Transverse colon (tissue), 4 donors: Measurements from ENCODE around the gene HIF3A. TPM values are rescaled to one million over a fixed set of nuclear protein-coding genes. Genes with fewer than 3 reads are reported as not detected.

Source experiments
- DNase-seq: peaks from one replicate; pipeline ENCODE4 v3.0.0-alpha.2; 2019
- H3K27ac ChIP-seq, 4 donors: fragments of 200-600 bp; sonication (generic); 2 replicates each; pipeline ENCODE4 v1.5.1; 2016 to 2018; ENCODE audit warnings: inconsistent platforms in 4 of 4
- H3K27me3 ChIP-seq: fragments of 200-600 bp; sonication (generic); 2 replicates; pipeline ENCODE4 v1.5.1; 2017; ENCODE audit warnings: inconsistent platforms
- H3K36me3 ChIP-seq, 4 donors: fragments of 200-600 bp; sonication (generic); 2 replicates each; pipeline ENCODE4 v1.5.1; 2017 to 2019; ENCODE audit warnings: inconsistent platforms in 4 of 4
- H3K4me1 ChIP-seq, 4 donors: fragments of 200-600 bp; sonication (generic); 2 replicates each; pipeline ENCODE4 v1.5.1; 2017 to 2020; ENCODE audit warnings: inconsistent platforms in 4 of 4
- H3K4me3 ChIP-seq, 4 donors: fragments of 200-600 bp; sonication (generic); 1 replicate in 1 of 4; 2 replicates in 3 of 4; pipeline versions ENCODE4 v1.5.1 to v1.6.1; 2017 to 2019; ENCODE audit warnings: inconsistent platforms in 4 of 4
- H3K9me3 ChIP-seq, 2 donors: fragments of 200-600 bp; sonication (generic); 2 replicates each; pipeline ENCODE4 v1.5.1; 2017 to 2019; ENCODE audit warnings: inconsistent platforms in 2 of 2
- EP300 ChIP-seq: sonication (generic); formaldehyde crosslinking; IDR thresholded peaks from one replicate; pipeline ENCODE4 v1.6.1; 2017; ENCODE audit warnings: antibody characterized with exemption, low read depth
- POLR2A ChIP-seq: fragments of 450-650 bp; IDR thresholded peaks from one replicate; pipeline ENCODE4 v1.6.1; 2016; ENCODE audit warnings: antibody characterized with exemption, mild to moderate bottlenecking, moderate library complexity
- POLR2AphosphoS5 ChIP-seq, 3 donors: sonication (generic); formaldehyde crosslinking; IDR thresholded peaks; one replicate each; pipeline ENCODE4 v1.6.1; 2016; ENCODE audit warnings: antibody characterized with exemption in 3 of 3
- WGBS, 2 donors: methylation state at CpG; one replicate each; pipeline ENCODE4 v1.1.5; 2018; ENCODE audit warnings: low coverage in 1 of 2; 5-methylcytosine and 5-hydroxymethylcytosine counted together
- in situ Hi-C, 4 donors: fragments of 200-750 bp; cut with MboI; loops; one replicate each; pipeline versions ENCODE4 v1.15.0 to v1.15.1; 2017; ENCODE audit warnings: low sequenced_read_pairs in 3 of 4, low pct_ligation_motif_present in 1 of 4, low pct_unique_long_range_greater_than_20kb in 1 of 4
- intact Hi-C: fragments of 100-400 bp; cut with DNase I; formaldehyde crosslinking; loops from one replicate; pipeline ENCODE4 v1.15.1; 2023; ENCODE audit warnings: low total_unique reads
- total RNA-seq, 4 donors: library from RNA; depleted of rRNA; stranded (reverse); fragments of >200 nt; gene quantifications; one replicate each; pipeline ENCODE4 v1.1.0, GENCODE V29; 2016
- TF ChIP-seq, protein P1 (sequence below), 5 experiments: fragments of 200-600 bp in 3 of 5; fragments of 450-650 bp in 2 of 5; sonication (generic) in 3 of 5; IDR thresholded peaks; 1 replicate in 2 of 5; 2 replicates in 3 of 5; pipeline ENCODE4 v1.5.1; 2016 to 2017; ENCODE audit warnings: antibody characterized with exemption in 5 of 5, inconsistent platforms in 3 of 5, mild to moderate bottlenecking in 2 of 5, moderate library complexity in 1 of 5

HIF3A gene
- total RNA-seq, 4 donors from 2014 or later, result 37.7 to 227 (median 97.5) TPM

GRCh38 chr19:46299004-46299509, 2.2 kb downstream of the HIF3A start:
- no peaks in the 10 kb centered on the region for H3K36me3 ChIP-seq
- no peaks in the 10 kb centered on the region for H3K9me3 ChIP-seq
- in situ Hi-C loops (loop anchor here in 1 of 4 donors (25.0 kb wide), 1 partner anchor 188 kb away; the partner anchor contains the start of gene PNMA8B), intact Hi-C loops (no loop called here)
- H3K4me1 ChIP-seq, result peaks cover 50 to 75% (median 71%) of the 10 kb centered on the region in 4 donors
- peak; percentile 98 for DNase-seq
- H3K4me3 ChIP-seq, result peak overlapping the region in 3 of 4 donors; percentile 30 to 51 (median 36)
- peak; percentile 94 for TF ChIP-seq EP300
- TF ChIP-seq POLR2AphosphoS5 (IDR thresholded peaks at IDR 0.05), result peak; percentile 86 to 94 (median 93)
- TF ChIP-seq, protein P1, sequence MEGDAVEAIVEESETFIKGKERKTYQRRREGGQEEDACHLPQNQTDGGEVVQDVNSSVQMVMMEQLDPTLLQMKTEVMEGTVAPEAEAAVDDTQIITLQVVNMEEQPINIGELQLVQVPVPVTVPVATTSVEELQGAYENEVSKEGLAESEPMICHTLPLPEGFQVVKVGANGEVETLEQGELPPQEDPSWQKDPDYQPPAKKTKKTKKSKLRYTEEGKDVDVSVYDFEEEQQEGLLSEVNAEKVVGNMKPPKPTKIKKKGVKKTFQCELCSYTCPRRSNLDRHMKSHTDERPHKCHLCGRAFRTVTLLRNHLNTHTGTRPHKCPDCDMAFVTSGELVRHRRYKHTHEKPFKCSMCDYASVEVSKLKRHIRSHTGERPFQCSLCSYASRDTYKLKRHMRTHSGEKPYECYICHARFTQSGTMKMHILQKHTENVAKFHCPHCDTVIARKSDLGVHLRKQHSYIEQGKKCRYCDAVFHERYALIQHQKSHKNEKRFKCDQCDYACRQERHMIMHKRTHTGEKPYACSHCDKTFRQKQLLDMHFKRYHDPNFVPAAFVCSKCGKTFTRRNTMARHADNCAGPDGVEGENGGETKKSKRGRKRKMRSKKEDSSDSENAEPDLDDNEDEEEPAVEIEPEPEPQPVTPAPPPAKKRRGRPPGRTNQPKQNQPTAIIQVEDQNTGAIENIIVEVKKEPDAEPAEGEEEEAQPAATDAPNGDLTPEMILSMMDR (IDR thresholded peaks at IDR 0.05), result no peak
- H3K27ac ChIP-seq, result peak overlapping the region; percentile 88 to 95 (median 93)
- WGBS, 2 donors, result 9% methylated on average over 11 of the region's 11 CpGs; no CpG with 5 or more reads in 1 of the 2 donors
- H3K27me3 ChIP-seq, result no peaks in the 10 kb centered on the region

DNA sequence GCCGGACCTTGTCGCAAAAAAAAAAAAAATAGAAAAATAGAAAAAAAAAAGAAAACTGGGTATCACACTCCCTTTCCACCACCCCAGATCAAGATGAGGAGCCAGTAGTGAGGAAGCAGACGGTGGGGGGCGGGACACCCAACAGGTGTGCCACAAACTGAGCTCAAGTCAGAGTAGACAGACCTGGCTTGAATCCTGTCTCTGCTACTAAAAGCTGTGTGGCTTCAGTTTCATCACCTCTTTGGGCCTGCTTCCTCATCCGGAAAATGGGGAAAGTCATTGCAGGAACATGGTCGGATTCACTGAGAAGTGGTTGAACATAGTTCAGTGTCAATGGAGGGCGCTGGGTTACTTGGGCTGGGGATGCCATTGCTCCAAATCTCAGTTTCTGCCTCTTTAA, 2.9 kb downstream of the HIF3A start:
- intact Hi-C loops, result no loop called here
- H3K36me3 ChIP-seq, result no peaks in the 10 kb centered on the region
- peak overlapping the region in 3 of 4 donors; percentile 1 to 51 (median 36) for H3K4me3 ChIP-seq
- no peaks in the 10 kb centered on the region for H3K27me3 ChIP-seq
- peak overlapping the region; percentile 88 to 95 (median 93) for H3K27ac ChIP-seq
- 53% methylated on average over 3 to 7 of the region's 7 CpGs for WGBS, 2 donors
- H3K4me1 ChIP-seq, result peaks cover 50 to 79% (median 71%) of the 10 kb centered on the region in 4 donors
- DNase-seq, result peak; percentile 26
- TF ChIP-seq EP300 (no peak), POLR2AphosphoS5 (IDR thresholded peaks at IDR 0.05) (no peak), POLR2A (no peak)
- TF ChIP-seq, protein P1 (IDR thresholded peaks at IDR 0.05), result no peak
- no peaks in the 10 kb centered on the region for H3K9me3 ChIP-seq
- in situ Hi-C loops, result loop anchor here in 1 of 4 donors (25.0 kb wide), 1 partner anchor 188 kb away; the partner anchor contains the start of gene PNMA8B

- no peak for DNase-seq
- intact Hi-C loops, result no loop called here
- no peaks in the 10 kb centered on the region for H3K27me3 ChIP-seq
- TF ChIP-seq, protein P1 (IDR thresholded peaks at IDR 0.05), result no peak
- TF ChIP-seq POLR2A (no peak), EP300 (no peak), POLR2AphosphoS5 (IDR thresholded peaks at IDR 0.05) (no peak)
- peaks cover 0 to 7% (median 0%) of the 10 kb centered on the region in 4 donors for H3K36me3 ChIP-seq
- peak overlapping the region; percentile 88 to 95 (median 93) for H3K27ac ChIP-seq
- 60 to 83% methylated on average over 1 to 10 of the region's 10 CpGs for WGBS, 2 donors
- peaks cover 33 to 58% (median 49%) of the 10 kb centered on the region in 4 donors for H3K4me1 ChIP-seq
- in situ Hi-C loops, result no loop called here
- no peaks in the 10 kb centered on the region for H3K9me3 ChIP-seq
- H3K4me3 ChIP-seq, result peak overlapping the region in 1 of 4 donors; percentile 26
These were observed 6.5 kb downstream of the HIF3A start for GRCh38 chr19:46303322-46303690.

DNA sequence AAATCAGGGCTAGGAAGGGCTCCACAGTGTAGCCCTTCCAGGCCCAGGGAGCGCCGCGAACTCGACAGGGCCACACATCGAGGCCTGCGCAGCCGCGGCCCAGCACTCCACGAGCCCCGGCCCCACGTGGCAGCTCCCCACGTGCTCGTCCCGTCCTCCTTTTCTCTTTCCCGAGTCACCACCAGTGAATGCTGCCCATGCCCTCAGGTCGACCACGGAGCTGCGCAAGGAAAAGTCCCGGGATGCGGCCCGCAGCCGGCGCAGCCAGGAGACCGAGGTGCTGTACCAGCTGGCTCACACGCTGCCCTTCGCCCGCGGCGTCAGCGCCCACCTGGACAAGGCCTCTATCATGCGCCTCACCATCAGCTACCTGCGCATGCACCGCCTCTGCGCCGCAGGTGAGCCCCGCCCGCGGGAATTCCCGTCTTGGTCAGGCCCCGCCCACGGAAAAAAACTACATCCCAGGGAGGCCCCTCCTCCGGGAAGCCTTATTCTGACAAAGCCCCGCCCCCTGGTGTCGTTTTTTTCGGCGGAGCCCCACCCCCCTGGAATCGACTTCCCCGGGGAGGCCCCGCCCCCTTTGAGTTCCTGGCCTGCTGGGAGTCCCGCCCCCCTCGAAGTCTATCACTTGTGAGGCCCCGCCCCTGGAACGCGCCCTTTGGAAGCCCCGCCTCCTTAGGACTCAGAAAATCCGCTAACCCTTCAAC, 7.0 kb downstream of the HIF3A start:
- TF ChIP-seq EP300 (no peak), POLR2AphosphoS5 (IDR thresholded peaks at IDR 0.05) (peak in 2 of 3 donors; percentile 34 to 39), POLR2A (peak; percentile 52)
- TF ChIP-seq, protein P1 (IDR thresholded peaks at IDR 0.05), result no peak
- DNase-seq, result peak; percentile 95
- Histone ChIP-seq H3K27ac (peak overlapping the region; percentile 88 to 95 (median 93)), H3K36me3 (peaks cover 0 to 7% (median 0%) of the 10 kb centered on the region in 4 donors), H3K27me3 (no peaks in the 10 kb centered on the region), H3K4me1 (peaks cover 28 to 52% (median 44%) of the 10 kb centered on the region in 4 donors), H3K9me3 (no peaks in the 10 kb centered on the region), H3K4me3 (peak overlapping the region in 1 of 4 donors; percentile 26)
- in situ Hi-C loops (no loop called here), intact Hi-C loops (no loop called here)
- WGBS, 2 donors, result 48% methylated on average over 49 of the region's 56 CpGs; no CpG with 5 or more reads in 1 of the 2 donors
